ENCODE data around the gene FRMD4A. TPM values are rescaled to one million over a fixed set of nuclear protein-coding genes. Genes with fewer than 3 reads are reported as not detected.

FRMD4A gene
- total RNA-seq, 1 experiment from 2014 or later, result 18.3 TPM

DNA sequence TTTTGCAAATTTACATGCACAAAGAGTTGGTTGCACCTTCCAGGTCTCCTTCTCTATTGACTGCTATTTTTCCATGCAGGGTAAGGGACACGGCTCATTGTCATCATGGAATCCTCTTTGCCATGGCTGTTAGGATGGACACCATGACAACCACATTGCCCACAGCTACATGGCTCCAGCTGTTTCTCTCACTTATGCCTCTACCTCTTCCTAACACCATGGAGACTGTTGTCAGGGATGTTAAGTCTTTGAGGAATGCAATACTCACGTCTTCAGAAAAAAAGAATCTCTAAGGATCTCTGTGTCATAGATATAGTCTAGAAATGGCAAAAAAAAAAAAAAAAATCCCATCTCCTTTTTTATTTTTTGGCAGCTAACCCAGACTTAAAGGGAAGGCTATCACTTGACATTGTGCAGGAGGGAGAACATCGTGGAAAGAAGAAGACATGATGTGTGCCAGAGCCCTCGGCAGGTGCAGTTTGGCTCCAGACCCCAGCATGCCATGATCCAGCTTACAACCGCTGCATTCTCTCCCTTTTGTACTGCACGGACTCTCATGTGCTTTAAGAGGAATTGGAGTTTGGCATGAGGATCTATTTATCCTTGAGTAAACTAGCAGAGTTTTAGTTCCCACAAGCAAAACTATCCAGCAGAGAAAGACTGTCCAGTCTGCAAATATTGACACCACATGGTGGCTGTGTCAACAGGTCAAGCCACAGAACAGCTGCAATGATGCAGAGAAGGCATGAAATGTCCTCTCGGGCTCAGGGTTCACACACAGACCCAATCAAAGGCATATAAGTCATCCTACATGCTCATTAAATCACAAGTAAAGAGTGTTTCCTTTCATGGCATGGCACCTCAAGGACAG lies 70.8 kb downstream of the FRMD4A start:
- no peak overlapping the region for H2AFZ ChIP-seq
- DNase-seq, result no peak
- no peaks in the 10 kb centered on the region for H3K79me2 ChIP-seq (ENCODE audit: low read depth)
- no peak overlapping the region for H3K27ac ChIP-seq
- H3K36me3 ChIP-seq (ENCODE audit: low read depth), result no peaks in the 10 kb centered on the region
- CTCF ChIA-PET, result no interaction called here
- peaks cover 30% of the 10 kb centered on the region for H3K27me3 ChIP-seq (ENCODE audit: insufficient read depth, low read depth)
- BruUV-seq (replicated peaks), result no TSS peak
- no peaks in the 10 kb centered on the region for H4K20me1 ChIP-seq (ENCODE audit: insufficient read depth)
- H3K4me3 ChIP-seq, result no peak overlapping the region
- intact Hi-C loops (cut with micrococcal nuclease; ENCODE audit: unreplicated experiment), result no loop called here
- H3K9me2 ChIP-seq (ENCODE audit: insufficient read depth), result no peaks in the 10 kb centered on the region
- TF ChIP-seq, protein P1, sequence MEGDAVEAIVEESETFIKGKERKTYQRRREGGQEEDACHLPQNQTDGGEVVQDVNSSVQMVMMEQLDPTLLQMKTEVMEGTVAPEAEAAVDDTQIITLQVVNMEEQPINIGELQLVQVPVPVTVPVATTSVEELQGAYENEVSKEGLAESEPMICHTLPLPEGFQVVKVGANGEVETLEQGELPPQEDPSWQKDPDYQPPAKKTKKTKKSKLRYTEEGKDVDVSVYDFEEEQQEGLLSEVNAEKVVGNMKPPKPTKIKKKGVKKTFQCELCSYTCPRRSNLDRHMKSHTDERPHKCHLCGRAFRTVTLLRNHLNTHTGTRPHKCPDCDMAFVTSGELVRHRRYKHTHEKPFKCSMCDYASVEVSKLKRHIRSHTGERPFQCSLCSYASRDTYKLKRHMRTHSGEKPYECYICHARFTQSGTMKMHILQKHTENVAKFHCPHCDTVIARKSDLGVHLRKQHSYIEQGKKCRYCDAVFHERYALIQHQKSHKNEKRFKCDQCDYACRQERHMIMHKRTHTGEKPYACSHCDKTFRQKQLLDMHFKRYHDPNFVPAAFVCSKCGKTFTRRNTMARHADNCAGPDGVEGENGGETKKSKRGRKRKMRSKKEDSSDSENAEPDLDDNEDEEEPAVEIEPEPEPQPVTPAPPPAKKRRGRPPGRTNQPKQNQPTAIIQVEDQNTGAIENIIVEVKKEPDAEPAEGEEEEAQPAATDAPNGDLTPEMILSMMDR (conservative IDR thresholded peaks at IDR 0.05), result no peak
- no peak for TF ChIP-seq EZH2 (IDR thresholded peaks at IDR 0.05; ENCODE audit: low read depth)
- H3K4me2 ChIP-seq, result no peak overlapping the region
- no peaks in the 10 kb centered on the region for H3K4me1 ChIP-seq (replicated peaks; ENCODE audit: insufficient read depth)
- no peaks in the 10 kb centered on the region for H3K9me3 ChIP-seq (ENCODE audit: insufficient read depth, low read depth)
- no peaks in the 10 kb centered on the region for H3F3A ChIP-seq (ENCODE audit: insufficient read depth, low read depth)
- POLR2A ChIA-PET (ENCODE audit: unreplicated experiment), result no interaction called here

DNA sequence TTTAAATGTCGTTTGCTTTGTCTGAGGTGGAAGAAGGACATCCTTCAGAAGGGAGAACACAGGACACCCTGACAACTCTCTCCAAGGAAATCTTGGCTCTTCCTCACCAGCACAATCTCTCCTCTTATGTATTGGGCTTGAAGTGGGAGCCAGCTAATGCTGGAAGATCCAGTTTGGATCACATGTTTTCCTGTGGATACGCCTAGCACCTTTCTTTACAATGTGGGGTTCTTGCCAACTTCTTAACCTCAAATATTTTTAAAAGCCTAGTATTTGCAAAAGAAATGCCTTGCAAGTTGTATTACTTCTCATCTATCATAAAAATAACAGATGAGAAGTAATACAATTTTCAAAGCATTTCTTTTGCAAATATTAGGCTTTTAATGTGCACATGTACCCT lies 76.4 kb downstream of the FRMD4A start:
- Histone ChIP-seq H3K4me1 (replicated peaks; ENCODE audit: insufficient read depth) (no peaks in the 10 kb centered on the region), H3K79me2 (ENCODE audit: low read depth) (no peaks in the 10 kb centered on the region), H3K36me3 (ENCODE audit: low read depth) (no peaks in the 10 kb centered on the region), H4K20me1 (ENCODE audit: insufficient read depth) (no peaks in the 10 kb centered on the region), H3F3A (ENCODE audit: insufficient read depth, low read depth) (no peaks in the 10 kb centered on the region), H2AFZ (no peak overlapping the region), H3K27me3 (ENCODE audit: insufficient read depth, low read depth) (no peaks in the 10 kb centered on the region), H3K27ac (no peak overlapping the region), H3K9me2 (ENCODE audit: insufficient read depth) (no peaks in the 10 kb centered on the region), H3K9me3 (ENCODE audit: insufficient read depth, low read depth) (no peaks in the 10 kb centered on the region; the same call in 1 of the 2 replicates), H3K4me3 (no peak overlapping the region), H3K4me2 (no peak overlapping the region)
- no TSS peak for BruUV-seq (replicated peaks)
- TF ChIP-seq, protein P1 (conservative IDR thresholded peaks at IDR 0.05), result no peak
- no peak for TF ChIP-seq EZH2 (IDR thresholded peaks at IDR 0.05; ENCODE audit: low read depth)
- ChIA-PET CTCF (no interaction called here), POLR2A (ENCODE audit: unreplicated experiment) (no interaction called here)
- peak in 1 of 2 experiments; percentile 35 for DNase-seq
- intact Hi-C loops (cut with micrococcal nuclease; ENCODE audit: unreplicated experiment), result no loop called here

DNA sequence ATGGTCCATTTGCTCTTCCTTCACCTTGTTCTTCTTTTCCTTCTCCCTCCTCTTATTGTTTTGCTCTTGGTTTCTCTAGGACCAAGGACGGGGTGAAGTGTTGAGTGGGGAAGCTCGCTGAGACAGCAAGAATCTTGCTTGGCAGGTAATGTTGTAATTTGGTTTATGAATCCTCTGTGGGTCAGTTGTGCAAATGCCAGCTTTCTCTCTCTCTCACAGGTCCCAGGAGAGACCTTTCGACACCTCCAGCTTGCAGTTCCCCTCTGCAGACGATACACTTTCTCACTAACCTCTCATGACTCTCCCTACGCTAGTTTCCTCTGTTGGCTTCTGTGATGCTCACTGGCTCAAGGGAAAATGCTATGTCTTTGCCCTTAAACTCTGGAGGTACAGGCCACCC lies 77.0 kb downstream of the FRMD4A start:
- Histone ChIP-seq H3K4me3 (no peak overlapping the region), H3K36me3 (ENCODE audit: low read depth) (no peaks in the 10 kb centered on the region), H3K27ac (no peak overlapping the region), H3K9me2 (ENCODE audit: insufficient read depth) (no peaks in the 10 kb centered on the region), H3K4me2 (no peak overlapping the region), H3K27me3 (ENCODE audit: insufficient read depth, low read depth) (no peaks in the 10 kb centered on the region), H2AFZ (no peak overlapping the region), H3K79me2 (ENCODE audit: low read depth) (no peaks in the 10 kb centered on the region), H4K20me1 (ENCODE audit: insufficient read depth) (no peaks in the 10 kb centered on the region), H3K9me3 (ENCODE audit: insufficient read depth, low read depth) (no peaks in the 10 kb centered on the region; the same call in 1 of the 2 replicates), H3K4me1 (replicated peaks; ENCODE audit: insufficient read depth) (no peaks in the 10 kb centered on the region), H3F3A (ENCODE audit: insufficient read depth, low read depth) (no peaks in the 10 kb centered on the region)
- ChIA-PET POLR2A (ENCODE audit: unreplicated experiment) (no interaction called here), CTCF (no interaction called here)
- no TSS peak for BruUV-seq (replicated peaks)
- intact Hi-C loops (cut with micrococcal nuclease; ENCODE audit: unreplicated experiment), result no loop called here
- DNase-seq, result peak in 1 of 2 experiments; percentile 35
- TF ChIP-seq, protein P1 (conservative IDR thresholded peaks at IDR 0.05), result no peak
- no peak for TF ChIP-seq EZH2 (IDR thresholded peaks at IDR 0.05; ENCODE audit: low read depth)
